Measurements from ENCODE around the gene ZNF648.
"Not testable (repeated sequence)": the region's sequence is repeated elsewhere in the genome, so short reads cannot be mapped to it uniquely, and the experiment has no call there.

ZNF648 gene

GRCh38 chr1:182071924-182072323 lies 10.4 kb upstream of the ZNF648 start:
- DNase-seq (ENCODE audit: low read depth in 2 of 2), result no peak

- DNase-seq (ENCODE audit: low read depth in 2 of 2), result no peak
Measured at GRCh38 chr1:182069028-182069466, 7.5 kb upstream of the ZNF648 start.

- DNase-seq (ENCODE audit: low read depth in 2 of 2), result no peak
Measured at GRCh38 chr1:182066934-182067333, 5.4 kb upstream of the ZNF648 start.

- no peak for DNase-seq (ENCODE audit: low read depth in 2 of 2)
Measured at GRCh38 chr1:182065126-182065845, 3.8 kb upstream of the ZNF648 start.

- no peak for DNase-seq (ENCODE audit: low read depth in 2 of 2)
Measured at GRCh38 chr1:182064611-182065010, 3.1 kb upstream of the ZNF648 start.

- DNase-seq (ENCODE audit: low read depth in 2 of 2), result no peak
Measured at GRCh38 chr1:182062223-182062622, 711 bp upstream of the ZNF648 start.

- DNase-seq (ENCODE audit: low read depth in 2 of 2), result no peak
Measured at GRCh38 chr1:182060877-182061276, 635 bp downstream of the ZNF648 start.

GRCh38 chr1:182059936-182060335 lies 1.6 kb downstream of the ZNF648 start:
- DNase-seq (ENCODE audit: low read depth in 2 of 2), result no peak

GRCh38 chr1:182056601-182057366 lies 4.7 kb downstream of the ZNF648 start:
- DNase-seq (ENCODE audit: low read depth in 2 of 2), result no peak

GRCh38 chr1:182054698-182055326 lies 6.7 kb downstream of the ZNF648 start:
- DNase-seq (ENCODE audit: low read depth in 2 of 2), result peak in 1 of 2 experiments; percentile 49

- no peak for DNase-seq (ENCODE audit: low read depth in 2 of 2)
Measured at GRCh38 chr1:182052355-182052754, 9.2 kb downstream of the ZNF648 start.

- DNase-seq (ENCODE audit: low read depth in 2 of 2), result no peak
Measured at GRCh38 chr1:182051938-182052337, 9.6 kb downstream of the ZNF648 start.

- no peak for DNase-seq (ENCODE audit: low read depth in 2 of 2)
Measured at GRCh38 chr1:182050481-182051448, 10.7 kb downstream of the ZNF648 start.

GRCh38 chr1:182048562-182048961 lies 12.9 kb downstream of the ZNF648 start:
- DNase-seq (ENCODE audit: low read depth in 2 of 2), result no peak

GRCh38 chr1:182046763-182047162 lies 14.7 kb downstream of the ZNF648 start:
- DNase-seq (ENCODE audit: low read depth in 2 of 2), result no peak

GRCh38 chr1:182045481-182045880 lies 16.0 kb downstream of the ZNF648 start:
- not testable (repeated sequence) for DNase-seq (ENCODE audit: low read depth in 2 of 2)

GRCh38 chr1:182041615-182042014 lies 19.9 kb downstream of the ZNF648 start:
- no peak for DNase-seq (ENCODE audit: low read depth in 2 of 2)

- DNase-seq (ENCODE audit: low read depth in 2 of 2), result no peak
Measured at GRCh38 chr1:182038220-182038619, 23.3 kb downstream of the ZNF648 start.

- no peak for DNase-seq (ENCODE audit: low read depth in 2 of 2)
Measured at GRCh38 chr1:182035097-182035770, 26.3 kb downstream of the ZNF648 start.

- DNase-seq (ENCODE audit: low read depth in 2 of 2), result no peak
Measured at GRCh38 chr1:182032251-182032650, 29.3 kb downstream of the ZNF648 start.

Data from stimulated activated CD4-positive, alpha-beta T cell treated with anti-CD3 and anti-CD28 coated beads, Interleukin-12 subunit alpha, Interleukin-12 subunit beta, amount 100 ng/mL, for 24 hours (primary cell).